HG03196 (cell line): ENCODE results near the gene ASXL1.
"Not testable (repeated sequence)": the region's sequence is repeated elsewhere in the genome, so short reads cannot be mapped to it uniquely, and the experiment has no call there.

Experiments used
- ATAC-seq: cut with Tn5 transposase; IDR thresholded peaks from one replicate; pipeline ENCODE4 v1.9.1; 2021; ENCODE audit not compliant: unreplicated experiment

ASXL1 gene

GRCh38 chr20:32464401-32465091 lies 106.4 kb downstream of the ASXL1 start:
- no peak for ATAC-seq

- ATAC-seq: no peak
Measured at GRCh38 chr20:32465092-32465900, 107.2 kb downstream of the ASXL1 start.

- ATAC-seq: not testable (repeated sequence)
Measured at GRCh38 chr20:32465901-32466675, 108.0 kb downstream of the ASXL1 start.

- no peak for ATAC-seq
Measured at GRCh38 chr20:32466739-32467505, 108.8 kb downstream of the ASXL1 start.

GRCh38 chr20:32467506-32468312 lies 109.6 kb downstream of the ASXL1 start:
- no peak for ATAC-seq

- ATAC-seq: no peak
Measured at GRCh38 chr20:32468313-32468640, 110.1 kb downstream of the ASXL1 start.

- ATAC-seq: no peak
Measured at GRCh38 chr20:32468860-32469259, 110.7 kb downstream of the ASXL1 start.

- ATAC-seq: no peak
Measured at GRCh38 chr20:32470025-32470861, 112.1 kb downstream of the ASXL1 start.

GRCh38 chr20:32470940-32471339 lies 112.8 kb downstream of the ASXL1 start:
- no peak for ATAC-seq

GRCh38 chr20:32472581-32473207 lies 114.6 kb downstream of the ASXL1 start:
- ATAC-seq: no peak

- ATAC-seq: no peak
Measured at GRCh38 chr20:32473231-32474008, 115.3 kb downstream of the ASXL1 start.

- no peak for ATAC-seq
Measured at GRCh38 chr20:32474009-32474716, 116.0 kb downstream of the ASXL1 start.

- ATAC-seq: no peak
Measured at GRCh38 chr20:32474717-32474966, 116.5 kb downstream of the ASXL1 start.

GRCh38 chr20:32474967-32475811 lies 117.1 kb downstream of the ASXL1 start:
- ATAC-seq: no peak

GRCh38 chr20:32476684-32477593 lies 118.8 kb downstream of the ASXL1 start:
- ATAC-seq: no peak
